ENCODE results near the gene CATSPERD. TPM values are rescaled to one million over a fixed set of nuclear protein-coding genes. Genes with fewer than 3 reads are reported as not detected.

CATSPERD gene
- total RNA-seq, 1 donor from 2014 or later, result not detected

- no peaks in the 10 kb centered on the region for H3F3A ChIP-seq (ENCODE audit: low read depth)
- peaks cover 29% of the 10 kb centered on the region for H3K79me2 ChIP-seq (ENCODE audit: low read depth)
- H3K27me3 ChIP-seq, result no peaks in the 10 kb centered on the region
- no peak overlapping the region for H3K9ac ChIP-seq
- TF ChIP-seq EZH2phosphoT487 (IDR thresholded peaks at IDR 0.05) (no peak), EZH2 (IDR thresholded peaks at IDR 0.05) (no peak)
- TF ChIP-seq, protein P1, sequence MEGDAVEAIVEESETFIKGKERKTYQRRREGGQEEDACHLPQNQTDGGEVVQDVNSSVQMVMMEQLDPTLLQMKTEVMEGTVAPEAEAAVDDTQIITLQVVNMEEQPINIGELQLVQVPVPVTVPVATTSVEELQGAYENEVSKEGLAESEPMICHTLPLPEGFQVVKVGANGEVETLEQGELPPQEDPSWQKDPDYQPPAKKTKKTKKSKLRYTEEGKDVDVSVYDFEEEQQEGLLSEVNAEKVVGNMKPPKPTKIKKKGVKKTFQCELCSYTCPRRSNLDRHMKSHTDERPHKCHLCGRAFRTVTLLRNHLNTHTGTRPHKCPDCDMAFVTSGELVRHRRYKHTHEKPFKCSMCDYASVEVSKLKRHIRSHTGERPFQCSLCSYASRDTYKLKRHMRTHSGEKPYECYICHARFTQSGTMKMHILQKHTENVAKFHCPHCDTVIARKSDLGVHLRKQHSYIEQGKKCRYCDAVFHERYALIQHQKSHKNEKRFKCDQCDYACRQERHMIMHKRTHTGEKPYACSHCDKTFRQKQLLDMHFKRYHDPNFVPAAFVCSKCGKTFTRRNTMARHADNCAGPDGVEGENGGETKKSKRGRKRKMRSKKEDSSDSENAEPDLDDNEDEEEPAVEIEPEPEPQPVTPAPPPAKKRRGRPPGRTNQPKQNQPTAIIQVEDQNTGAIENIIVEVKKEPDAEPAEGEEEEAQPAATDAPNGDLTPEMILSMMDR (IDR thresholded peaks at IDR 0.05), result no peak
- no peaks in the 10 kb centered on the region for H3K36me3 ChIP-seq
- DNase-seq (ENCODE audit: low spot score), result no peak
- H3K4me1 Mint-ChIP-seq, result peaks cover 5% of the 10 kb centered on the region
- no peak overlapping the region for H3K27ac Mint-ChIP-seq
- no peak overlapping the region for H3K4me2 ChIP-seq
- no peaks in the 10 kb centered on the region for H3K9me3 ChIP-seq (ENCODE audit: low read depth)
- H3K4me3 ChIP-seq, result no peak overlapping the region
- H4K20me1 ChIP-seq (ENCODE audit: low read depth), result peaks cover 16% of the 10 kb centered on the region
- H2AFZ ChIP-seq (replicated peaks), result no peak overlapping the region
- H3K4me3 Mint-ChIP-seq, result no peak overlapping the region
- peaks cover 13% of the 10 kb centered on the region for H3K36me3 Mint-ChIP-seq
- H3K27me3 Mint-ChIP-seq (ENCODE audit: insufficient read depth, low read depth), result peaks cover 2% of the 10 kb centered on the region
- no peak overlapping the region for H3K27ac ChIP-seq
- no peaks in the 10 kb centered on the region for H3K9me3 Mint-ChIP-seq
- no peaks in the 10 kb centered on the region for H3K4me1 ChIP-seq
Measured at GRCh38 chr19:5711713-5712161, 8.7 kb upstream of the CATSPERD start.

GRCh38 chr19:5713228-5713627 is 7.2 kb upstream of the CATSPERD start:
- no peak for TF ChIP-seq EZH2 (IDR thresholded peaks at IDR 0.05)
- TF ChIP-seq, protein P1 (IDR thresholded peaks at IDR 0.05), result no peak
- no peak for TF ChIP-seq EZH2phosphoT487 (IDR thresholded peaks at IDR 0.05)
- no peak overlapping the region for H2AFZ ChIP-seq (replicated peaks)
- Mint-ChIP-seq H3K4me1 (peaks cover 12% of the 10 kb centered on the region), H3K9me3 (no peaks in the 10 kb centered on the region), H3K27me3 (ENCODE audit: insufficient read depth, low read depth) (peaks cover 2% of the 10 kb centered on the region), H3K36me3 (peaks cover 11% of the 10 kb centered on the region), H3K4me3 (no peak overlapping the region), H3K27ac (no peak overlapping the region)
- H3K4me2 ChIP-seq, result no peak overlapping the region
- H3F3A ChIP-seq (ENCODE audit: low read depth), result no peaks in the 10 kb centered on the region
- peaks cover 31% of the 10 kb centered on the region for H4K20me1 ChIP-seq (ENCODE audit: low read depth)
- no peaks in the 10 kb centered on the region for H3K36me3 ChIP-seq
- H3K4me1 ChIP-seq, result peaks cover under 1% of the 10 kb centered on the region
- H3K27me3 ChIP-seq, result no peaks in the 10 kb centered on the region
- H3K9me3 ChIP-seq (ENCODE audit: low read depth), result no peaks in the 10 kb centered on the region
- no peak for DNase-seq (ENCODE audit: low spot score)
- no peak overlapping the region for H3K27ac ChIP-seq
- H3K9ac ChIP-seq, result no peak overlapping the region
- peaks cover 44% of the 10 kb centered on the region for H3K79me2 ChIP-seq (ENCODE audit: low read depth)
- H3K4me3 ChIP-seq, result no peak overlapping the region

GRCh38 chr19:5714816-5715215 is 5.6 kb upstream of the CATSPERD start:
- Mint-ChIP-seq H3K4me1 (peaks cover 22% of the 10 kb centered on the region), H3K36me3 (peaks cover 11% of the 10 kb centered on the region), H3K9me3 (no peaks in the 10 kb centered on the region), H3K27me3 (ENCODE audit: insufficient read depth, low read depth) (peaks cover 5% of the 10 kb centered on the region), H3K27ac (no peak overlapping the region), H3K4me3 (no peak overlapping the region)
- Histone ChIP-seq H3K36me3 (no peaks in the 10 kb centered on the region), H2AFZ (replicated peaks) (no peak overlapping the region), H3K27ac (no peak overlapping the region), H3K4me3 (no peak overlapping the region), H3F3A (ENCODE audit: low read depth) (no peaks in the 10 kb centered on the region), H3K79me2 (ENCODE audit: low read depth) (peaks cover 60% of the 10 kb centered on the region), H3K4me1 (peaks cover 9% of the 10 kb centered on the region), H4K20me1 (ENCODE audit: low read depth) (peaks cover 41% of the 10 kb centered on the region), H3K9me3 (ENCODE audit: low read depth) (no peaks in the 10 kb centered on the region), H3K4me2 (no peak overlapping the region), H3K9ac (no peak overlapping the region), H3K27me3 (no peaks in the 10 kb centered on the region)
- DNase-seq (ENCODE audit: low spot score), result no peak
- TF ChIP-seq, protein P1 (IDR thresholded peaks at IDR 0.05), result no peak
- no peak for TF ChIP-seq EZH2phosphoT487 (IDR thresholded peaks at IDR 0.05)
- no peak for TF ChIP-seq EZH2 (IDR thresholded peaks at IDR 0.05)
